Measurements from ENCODE around the gene MS4A10. TPM values are rescaled to one million over a fixed set of nuclear protein-coding genes. Genes with fewer than 3 reads are reported as not detected.

The MS4A10 gene
- total and polyA plus RNA-seq, 7 donors, result not detected

GRCh38 chr11:60781286-60781980, 3.7 kb upstream of the MS4A10 start:
- Histone ChIP-seq H3K27ac (no peak overlapping the region), H3K36me3 (no peaks in the 10 kb centered on the region), H3K27me3 (no peaks in the 10 kb centered on the region), H3K9me3 (no peaks in the 10 kb centered on the region), H3K4me1 (peaks cover 0 to 2% (median under 1%) of the 10 kb centered on the region in 4 donors), H3K4me3 (no peak overlapping the region)
- intact Hi-C loops (cut with DNase I), result no loop called here
- WGBS, 2 donors, result 69 to 83% methylated on average over 7 of the region's 7 CpGs
- no peak for TF ChIP-seq POLR2AphosphoS5 (IDR thresholded peaks at IDR 0.05)
- TF ChIP-seq POLR2A (IDR thresholded peaks at IDR 0.05), result no peak
- TF ChIP-seq EP300 (IDR thresholded peaks at IDR 0.05), result no peak
- TF ChIP-seq CTCF (IDR thresholded peaks at IDR 0.05), result no peak
- no peak for DNase-seq

DNA sequence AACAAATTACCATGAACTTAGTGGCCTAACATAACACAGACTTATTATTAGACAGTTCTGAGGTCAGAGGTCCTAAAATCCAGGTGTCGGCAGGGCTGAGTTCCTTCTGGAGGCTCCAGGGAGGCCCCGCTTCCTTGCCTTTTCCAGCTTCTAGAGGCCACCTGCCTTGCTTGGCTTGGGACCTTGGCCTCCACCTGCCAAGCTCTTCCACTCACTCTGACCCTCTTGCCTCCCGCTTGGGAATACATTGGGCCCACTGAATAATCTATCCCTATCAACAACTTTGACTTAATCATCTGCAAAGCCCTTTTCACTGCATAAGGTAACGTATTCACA, 3.2 kb upstream of the MS4A10 start:
- no peaks in the 10 kb centered on the region for H3K36me3 ChIP-seq
- DNase-seq, result no peak
- H3K9me3 ChIP-seq, result no peaks in the 10 kb centered on the region
- peaks cover 0 to 7% (median 5%) of the 10 kb centered on the region in 4 donors for H3K4me1 ChIP-seq
- intact Hi-C loops (cut with DNase I), result no loop called here
- 96% methylated on average over 4 of the region's 4 CpGs for WGBS, 2 donors
- H3K27ac ChIP-seq, result no peak overlapping the region
- H3K4me3 ChIP-seq, result no peak overlapping the region
- H3K27me3 ChIP-seq, result no peaks in the 10 kb centered on the region
- TF ChIP-seq EP300 (IDR thresholded peaks at IDR 0.05) (no peak), POLR2A (IDR thresholded peaks at IDR 0.05) (no peak)

- H3K27ac ChIP-seq, result no peak overlapping the region
- DNase-seq, result no peak
- no peaks in the 10 kb centered on the region for H3K36me3 ChIP-seq
- WGBS, 2 donors, result 88 to 90% methylated on average over 12 of the region's 12 CpGs
- peaks cover 0 to 14% (median 12%) of the 10 kb centered on the region in 4 donors for H3K4me1 ChIP-seq
- intact Hi-C loops (cut with DNase I), result no loop called here
- TF ChIP-seq EP300 (IDR thresholded peaks at IDR 0.05) (no peak), POLR2AphosphoS5 (IDR thresholded peaks at IDR 0.05) (no peak), POLR2A (IDR thresholded peaks at IDR 0.05) (no peak), CTCF (IDR thresholded peaks at IDR 0.05) (no peak)
- H3K9me3 ChIP-seq, result no peaks in the 10 kb centered on the region
- no peak overlapping the region for H3K4me3 ChIP-seq
- no peaks in the 10 kb centered on the region for H3K27me3 ChIP-seq
Measured at GRCh38 chr11:60782393-60783140, 2.6 kb upstream of the MS4A10 start.

DNA sequence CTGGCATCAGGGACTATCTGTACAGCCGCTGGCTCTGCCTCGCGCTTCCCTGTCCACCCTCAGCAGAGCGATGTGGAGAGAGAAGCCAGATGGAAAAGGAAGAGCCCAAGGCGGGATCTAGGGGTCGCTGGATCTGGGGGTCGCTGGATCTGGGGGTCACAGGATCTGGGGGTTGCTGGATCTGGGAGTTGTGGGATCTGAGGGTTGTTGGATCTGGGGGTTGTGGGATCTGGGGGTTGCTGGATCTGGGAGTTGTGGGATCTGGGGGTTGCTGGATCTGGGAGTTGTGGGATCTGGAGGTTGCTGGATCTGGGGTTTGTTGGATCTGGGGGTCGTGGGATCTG, 2.0 kb upstream of the MS4A10 start:
- intact Hi-C loops (cut with DNase I), result no loop called here
- no peaks in the 10 kb centered on the region for H3K36me3 ChIP-seq

More for the DNA sequence above, 2.0 kb upstream of the MS4A10 start:
- no peaks in the 10 kb centered on the region for H3K9me3 ChIP-seq
- H3K4me3 ChIP-seq, result no peak overlapping the region
- no peak for TF ChIP-seq EP300 (IDR thresholded peaks at IDR 0.05)
- no peak for TF ChIP-seq CTCF (IDR thresholded peaks at IDR 0.05)
- TF ChIP-seq POLR2A (IDR thresholded peaks at IDR 0.05), result no peak
- no peak for TF ChIP-seq POLR2AphosphoS5 (IDR thresholded peaks at IDR 0.05)
- no peak overlapping the region for H3K27ac ChIP-seq
- 94 to 95% methylated on average over 8 of the region's 8 CpGs for WGBS, 2 donors
- no peaks in the 10 kb centered on the region for H3K27me3 ChIP-seq
- DNase-seq, result no peak
- H3K4me1 ChIP-seq, result peaks cover 0 to 15% (median 13%) of the 10 kb centered on the region in 4 donors

Measured in sigmoid colon (tissue), 7 donors.